Activated B cell treated with CpG ODN at 0.5 μM for 24 hours (primary cell): ENCODE measurements around the gene DNAJC30. TPM values are rescaled to one million over a fixed set of nuclear protein-coding genes. Genes with fewer than 3 reads are reported as not detected.
"Not testable (repeated sequence)": the region's sequence is repeated elsewhere in the genome, so short reads cannot be mapped to it uniquely, and the experiment has no call there.

Experiments used
- ATAC-seq: fragments of 200-7000 bp; cut with Tn5 transposase; one replicate; pipeline ENCODE4 v1.10.0; 2021; ENCODE audit warnings: low read depth, mild to moderate bottlenecking, moderate library complexity
- CTCF ChIA-PET: fragments of 350-600 bp; sonication (Branson Sonifier 250); formaldehyde crosslinking; loops from one replicate; lab custom pipeline; 2021; ENCODE audit warnings: antibody characterized with exemption; lab: Charles Lee
- POLR2A ChIA-PET: fragments of 350-600 bp; sonication (Branson Sonifier 250); formaldehyde crosslinking; loops from one replicate; lab custom pipeline; 2021; ENCODE audit warnings: antibody characterized with exemption; lab: Charles Lee
- DNase-seq: peaks from one replicate; pipeline ENCODE4 v3.0.0; 2022
- H3K27ac Mint-ChIP-seq: one replicate; pipeline ENCODE4 v1.8.0; 2020; ENCODE audit warnings: mixed read lengths
- H3K27me3 Mint-ChIP-seq: one replicate; pipeline ENCODE4 v1.8.0; 2021; ENCODE audit warnings: mixed read lengths
- H3K36me3 Mint-ChIP-seq: one replicate; pipeline ENCODE4 v1.8.0; 2021; ENCODE audit warnings: low read depth, mixed read lengths
- H3K4me1 Mint-ChIP-seq: one replicate; pipeline ENCODE4 v1.8.0; 2021; ENCODE audit warnings: mixed read lengths
- H3K4me3 Mint-ChIP-seq: one replicate; pipeline ENCODE4 v1.8.0; 2020; ENCODE audit warnings: mild to moderate bottlenecking, mixed read lengths
- H3K9me3 Mint-ChIP-seq: one replicate; pipeline ENCODE4 v1.8.0; 2020; ENCODE audit warnings: mixed read lengths
- CTCF ChIP-seq: fragments of 200-600 bp; IDR thresholded peaks from one replicate; pipeline ENCODE4 v1.8.0; 2022; ENCODE audit warnings: antibody characterized with exemption, mild to moderate bottlenecking
- intact Hi-C: fragments of 100-400 bp; cut with micrococcal nuclease; formaldehyde crosslinking; loops from one replicate; pipeline ENCODE4 v1.15.1; 2024
- total RNA-seq: library from RNA; stranded (reverse); gene quantifications from 2 replicates; pipeline ENCODE4 v1.2.3, GENCODE V29; 2022

The DNAJC30 gene
- total RNA-seq, 1 donor from 2014 or later, result 14.2 TPM

- POLR2A ChIA-PET, result interaction anchor here (0.6 to 1.4 kb wide), 4 partner anchors 9 to 195 kb away, joined by 3 to 12 read pairs (median 7); partner anchors contain the start of genes ABHD11 and BAZ1B
- Mint-ChIP-seq H3K27me3 (peaks cover 37% of the 10 kb centered on the region), H3K4me1 (peaks cover 21% of the 10 kb centered on the region), H3K9me3 (no peaks in the 10 kb centered on the region), H3K4me3 (peak overlapping the region; percentile 68), H3K27ac (no peak overlapping the region), H3K36me3 (no peaks in the 10 kb centered on the region)
- CTCF ChIA-PET, result no interaction called here
- TF ChIP-seq CTCF, result no peak
- DNase-seq (no peak), ATAC-seq (no peak)
- intact Hi-C loops, result no loop called here
Observed at GRCh38 chr7:73717025-73717807, 34.0 kb upstream of the DNAJC30 start.

- H3K4me3 Mint-ChIP-seq, result no peak overlapping the region
- DNase-seq (no peak), ATAC-seq (no peak)
- ChIA-PET POLR2A (interaction anchor here (0.6 to 1.4 kb wide), 2 partner anchors 9 to 22 kb away, joined by 3 to 12 read pairs; partner anchors contain the start of gene ABHD11), CTCF (no interaction called here)
- no peak overlapping the region for H3K27ac Mint-ChIP-seq
- no peaks in the 10 kb centered on the region for H3K36me3 Mint-ChIP-seq
- H3K9me3 Mint-ChIP-seq, result no peaks in the 10 kb centered on the region
- intact Hi-C loops, result no loop called here
- H3K27me3 Mint-ChIP-seq, result peaks cover 40% of the 10 kb centered on the region
- H3K4me1 Mint-ChIP-seq, result peaks cover 21% of the 10 kb centered on the region
- TF ChIP-seq CTCF, result no peak
Observed at GRCh38 chr7:73716318-73716890, 33.2 kb upstream of the DNAJC30 start.

GRCh38 chr7:73715648-73716317, 32.5 kb upstream of the DNAJC30 start:
- Mint-ChIP-seq H3K4me1 (peaks cover 21% of the 10 kb centered on the region), H3K27me3 (peaks cover 40% of the 10 kb centered on the region), H3K9me3 (no peaks in the 10 kb centered on the region), H3K36me3 (no peaks in the 10 kb centered on the region), H3K4me3 (no peak overlapping the region), H3K27ac (no peak overlapping the region)
- no peak for TF ChIP-seq CTCF
- ChIA-PET CTCF (no interaction called here), POLR2A (no interaction called here)
- DNase-seq (no peak), ATAC-seq (peak; percentile 25)
- intact Hi-C loops, result no loop called here

- H3K9me3 Mint-ChIP-seq, ATAC-seq, DNase-seq, H3K4me3 Mint-ChIP-seq, H3K36me3 Mint-ChIP-seq, H3K27ac Mint-ChIP-seq, POLR2A ChIA-PET, intact Hi-C loops: not testable (repeated sequence)
- Mint-ChIP-seq H3K27me3 (peaks cover 35% of the 10 kb centered on the region), H3K4me1 (peaks cover 10% of the 10 kb centered on the region)
- CTCF ChIA-PET, result interaction anchor here (0.7 kb wide), 1 partner anchor 106 kb away, joined by 3 read pairs; no protein-coding TSS in a partner anchor
Observed at GRCh38 chr7:73713319-73713718, 30.1 kb upstream of the DNAJC30 start.

- no peaks in the 10 kb centered on the region for H3K9me3 Mint-ChIP-seq
- no peaks in the 10 kb centered on the region for H3K36me3 Mint-ChIP-seq
- POLR2A ChIA-PET, result no interaction called here
- H3K27me3 Mint-ChIP-seq, result peaks cover 32% of the 10 kb centered on the region
- TF ChIP-seq CTCF, result no peak
- no peak for ATAC-seq
- DNase-seq, result no peak
- H3K4me1 Mint-ChIP-seq, result peaks cover 5% of the 10 kb centered on the region
- no peak overlapping the region for H3K4me3 Mint-ChIP-seq
- CTCF ChIA-PET, result interaction anchor here (0.7 kb wide), 1 partner anchor 106 kb away, joined by 3 read pairs; no protein-coding TSS in a partner anchor
- intact Hi-C loops, result no loop called here
- no peak overlapping the region for H3K27ac Mint-ChIP-seq
Observed at GRCh38 chr7:73712773-73713172, 29.5 kb upstream of the DNAJC30 start.
